ENCODE measurements around the gene GPR142.

Gene GPR142

GRCh38 chr17:74371653-74372147, 4.4 kb downstream of the GPR142 start:
- DNase-seq (ENCODE audit: low read depth), result no peak

- no peak for DNase-seq (ENCODE audit: low read depth)
Measured at GRCh38 chr17:74372426-74372825, 5.1 kb downstream of the GPR142 start.

GRCh38 chr17:74373838-74374606, 6.7 kb downstream of the GPR142 start:
- DNase-seq (ENCODE audit: low read depth), result no peak

- no peak for DNase-seq (ENCODE audit: low read depth)
Measured at GRCh38 chr17:74374858-74375257, 7.6 kb downstream of the GPR142 start.

GRCh38 chr17:74379495-74380085, 12.3 kb downstream of the GPR142 start:
- peak; percentile 59 for DNase-seq (ENCODE audit: low read depth)

GRCh38 chr17:74380086-74380958, 13.0 kb downstream of the GPR142 start:
- no peak for DNase-seq (ENCODE audit: low read depth)

GRCh38 chr17:74380959-74381808, 13.9 kb downstream of the GPR142 start:
- no peak for DNase-seq (ENCODE audit: low read depth)

GRCh38 chr17:74383141-74383540, 15.8 kb downstream of the GPR142 start:
- DNase-seq (ENCODE audit: low read depth), result no peak

GRCh38 chr17:74385201-74385600, 17.9 kb downstream of the GPR142 start:
- no peak for DNase-seq (ENCODE audit: low read depth)

- DNase-seq (ENCODE audit: low read depth), result peak; percentile 36
Measured at GRCh38 chr17:74386386-74386785, 19.1 kb downstream of the GPR142 start.

GRCh38 chr17:74387365-74388218, 20.3 kb downstream of the GPR142 start:
- no peak for DNase-seq (ENCODE audit: low read depth)

GRCh38 chr17:74389084-74389753, 21.9 kb downstream of the GPR142 start:
- DNase-seq (ENCODE audit: low read depth), result no peak

- no peak for DNase-seq (ENCODE audit: low read depth)
Measured at GRCh38 chr17:74389937-74390679, 22.8 kb downstream of the GPR142 start.

GRCh38 chr17:74390680-74391653, 23.7 kb downstream of the GPR142 start:
- peak; percentile 40 for DNase-seq (ENCODE audit: low read depth)

- no peak for DNase-seq (ENCODE audit: low read depth)
Measured at GRCh38 chr17:74391771-74392170, 24.5 kb downstream of the GPR142 start.

GRCh38 chr17:74392848-74393247, 25.5 kb downstream of the GPR142 start:
- DNase-seq (ENCODE audit: low read depth), result no peak

GRCh38 chr17:74393346-74393942, 26.1 kb downstream of the GPR142 start:
- peak; percentile 54 for DNase-seq (ENCODE audit: low read depth)
